WERI-Rb-1 (cell line): Measurements from ENCODE around the gene ALB.

ENCODE experiments used
- DNase-seq: peaks from one replicate; pipeline ENCODE4 v3.0.0-alpha.2; 2020
- H3K27ac ChIP-seq: fragments of 250-450 bp; sonication (Bioruptor Pico); 2 replicates; pipeline ENCODE4 v1.5.1; 2020; ENCODE audit warnings: mild to moderate bottlenecking, moderate library complexity
- H3K27me3 ChIP-seq: fragments of 250-450 bp; sonication (Bioruptor Pico); 2 replicates; pipeline ENCODE4 v1.5.1; 2021; ENCODE audit warnings: mild to moderate bottlenecking, low read depth, moderate library complexity; ENCODE audit not compliant: insufficient read depth, severe bottlenecking
- H3K36me3 ChIP-seq: fragments of 250-450 bp; sonication (Bioruptor Pico); 2 replicates; pipeline ENCODE4 v1.5.1; 2020; ENCODE audit warnings: mild to moderate bottlenecking, moderate library complexity
- H3K4me3 ChIP-seq: 2 replicates; pipeline ENCODE4 v1.5.1; 2011; ENCODE audit warnings: low read depth, mild to moderate bottlenecking, control low read depth, low read length
- H3K9me3 ChIP-seq: fragments of 250-450 bp; sonication (Bioruptor Pico); 2 replicates; pipeline ENCODE4 v1.5.1; 2021; ENCODE audit warnings: mild to moderate bottlenecking, moderate library complexity; ENCODE audit not compliant: severe bottlenecking
- CTCF ChIP-seq: IDR thresholded peaks from 2 replicates; pipeline ENCODE4 v1.5.1; 2011; ENCODE audit warnings: low read depth, mild to moderate bottlenecking, control low read depth, inconsistent platforms, low read length

ALB gene

GRCh38 chr4:73445383-73446335 lies 41.6 kb downstream of the ALB start:
- Histone ChIP-seq H3K9me3 (no peaks in the 10 kb centered on the region), H3K36me3 (no peaks in the 10 kb centered on the region), H3K27me3 (no peaks in the 10 kb centered on the region), H3K4me3 (no peak overlapping the region), H3K27ac (no peak overlapping the region)
- no peak for TF ChIP-seq CTCF
- DNase-seq: no peak

GRCh38 chr4:73446336-73446938 lies 42.4 kb downstream of the ALB start:
- Histone ChIP-seq H3K27me3 (no peaks in the 10 kb centered on the region), H3K9me3 (no peaks in the 10 kb centered on the region), H3K27ac (no peak overlapping the region), H3K36me3 (no peaks in the 10 kb centered on the region), H3K4me3 (no peak overlapping the region)
- DNase-seq: peak; percentile 10
- peak; percentile 64 for TF ChIP-seq CTCF

GRCh38 chr4:73447671-73448070 lies 43.6 kb downstream of the ALB start:
- no peak for TF ChIP-seq CTCF
- H3K27ac ChIP-seq: no peak overlapping the region
- no peaks in the 10 kb centered on the region for H3K9me3 ChIP-seq
- no peak for DNase-seq
- no peaks in the 10 kb centered on the region for H3K27me3 ChIP-seq
- H3K4me3 ChIP-seq: no peak overlapping the region
- H3K36me3 ChIP-seq: no peaks in the 10 kb centered on the region

DNA sequence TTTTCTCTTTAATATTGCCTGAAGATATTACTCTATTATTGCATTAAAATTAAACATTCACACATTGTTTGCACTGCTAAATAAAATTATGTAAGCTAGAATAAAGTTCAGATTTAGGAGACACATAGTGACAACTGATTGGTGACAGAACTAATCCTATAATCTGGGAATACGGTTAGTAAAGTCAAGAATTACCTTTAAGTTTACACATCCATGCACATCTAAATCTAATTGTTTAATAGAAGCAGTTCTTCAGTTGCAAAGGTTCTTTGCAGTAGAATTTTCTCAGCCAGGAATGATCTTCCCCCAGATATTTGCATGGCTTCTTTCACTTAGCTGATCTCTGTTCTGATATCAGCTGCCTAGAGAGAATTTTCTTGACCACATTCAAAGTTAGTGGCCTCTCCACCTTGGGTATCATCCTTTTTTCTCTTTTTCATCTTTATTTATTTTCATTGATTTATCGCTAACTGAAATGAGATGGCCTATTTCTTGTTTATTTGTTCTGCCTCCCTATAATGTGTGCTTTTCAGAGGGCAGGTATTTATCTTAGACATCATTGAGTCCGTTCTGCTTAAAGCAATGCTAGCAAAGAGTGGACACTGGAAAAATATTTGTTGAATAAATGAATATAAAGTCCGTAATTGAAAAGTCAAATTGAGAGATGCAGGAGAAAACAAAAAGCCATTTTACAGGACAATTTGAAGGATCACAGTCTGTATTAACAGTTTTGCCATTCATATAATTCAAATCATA lies 44.5 kb downstream of the ALB start:
- Histone ChIP-seq H3K27me3 (no peaks in the 10 kb centered on the region), H3K36me3 (no peaks in the 10 kb centered on the region), H3K27ac (no peak overlapping the region), H3K4me3 (no peak overlapping the region), H3K9me3 (no peaks in the 10 kb centered on the region)
- no peak for TF ChIP-seq CTCF
- DNase-seq: no peak

DNA sequence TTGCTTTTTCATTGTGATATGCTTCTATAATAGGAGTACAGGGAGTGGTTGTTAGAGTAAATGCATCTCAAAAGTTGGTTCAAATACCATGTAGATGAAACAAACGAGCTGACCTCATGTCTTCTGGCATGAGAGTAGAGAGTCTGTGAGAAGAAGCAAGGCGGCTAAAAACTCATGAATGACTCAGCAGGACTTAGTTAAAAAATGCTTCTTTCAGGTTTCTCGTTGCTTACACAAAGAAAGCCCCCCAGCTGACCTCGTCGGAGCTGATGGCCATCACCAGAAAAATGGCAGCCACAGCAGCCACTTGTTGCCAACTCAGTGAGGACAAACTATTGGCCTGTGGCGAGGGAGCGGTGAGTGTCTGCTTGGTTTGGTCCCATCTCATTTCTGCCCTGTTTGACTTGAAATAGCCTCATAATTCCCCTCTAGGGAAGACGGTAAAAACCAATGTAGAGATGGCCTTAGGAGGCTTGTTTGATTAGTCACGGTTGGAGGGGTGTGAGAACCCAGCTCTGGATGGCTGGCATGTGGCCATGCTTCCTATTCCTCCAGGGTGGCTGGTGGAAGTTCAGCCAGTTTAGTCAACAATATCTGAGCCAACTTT lies 46.4 kb downstream of the ALB start:
- peak; percentile 24 for DNase-seq
- TF ChIP-seq CTCF: no peak
- H3K27me3 ChIP-seq: no peaks in the 10 kb centered on the region
- no peak overlapping the region for H3K27ac ChIP-seq
- H3K36me3 ChIP-seq: no peaks in the 10 kb centered on the region
- no peaks in the 10 kb centered on the region for H3K9me3 ChIP-seq
- no peak overlapping the region for H3K4me3 ChIP-seq
